ENCODE data around the gene ATF2. TPM values are rescaled to one million over a fixed set of nuclear protein-coding genes. Genes with fewer than 3 reads are reported as not detected.

Gene ATF2
- total and polyA plus RNA-seq, 4 experiments from 2014 or later, result 26.2 to 67.4 (median 53.1) TPM

- Histone ChIP-seq H3K36me3 (ENCODE audit: insufficient read depth, low read length) (no peaks in the 10 kb centered on the region), H3K27me3 (ENCODE audit: insufficient read depth, low read length) (no peaks in the 10 kb centered on the region), H3K27ac (ENCODE audit: low read depth, low read length) (no peak overlapping the region), H3K4me1 (ENCODE audit: insufficient read depth, low read length) (no peaks in the 10 kb centered on the region), H3K9me3 (ENCODE audit: control insufficient read depth in 1 of 2, low read length in 2 of 2) (no peaks in the 10 kb centered on the region), H3K4me3 (ENCODE audit: low read length in 2 of 2) (no peak overlapping the region)
- Mint-ChIP-seq H3K27ac (no peak overlapping the region), H3K27me3 (peaks cover 12 to 16% of the 10 kb centered on the region in 2 donors), H3K4me1 (peaks cover 0 to 4% (median 3%) of the 10 kb centered on the region in 4 donors), H3K36me3 (no peaks in the 10 kb centered on the region), H3K9me3 (peaks cover 0 to 8% (median 3%) of the 10 kb centered on the region in 8 donors), H3K4me3 (no peak overlapping the region)
- ChIA-PET CTCF (ENCODE audit: partially characterized antibody) (no interaction called here), POLR2A (ENCODE audit: partially characterized antibody) (no interaction called here)
- intact Hi-C loops (cut with micrococcal nuclease), result loop anchor here (10.0 kb wide), 1 partner anchor 154 kb away; no protein-coding TSS in a partner anchor
- DNase-seq, result no peak
Observed at GRCh38 chr2:175188761-175189160, 20.8 kb upstream of the ATF2 start.

- Histone ChIP-seq H3K4me3 (ENCODE audit: low read length in 2 of 2) (no peak overlapping the region), H3K9me3 (ENCODE audit: control insufficient read depth in 1 of 2, low read length in 2 of 2) (no peaks in the 10 kb centered on the region), H3K27me3 (ENCODE audit: insufficient read depth, low read length) (no peaks in the 10 kb centered on the region), H3K36me3 (ENCODE audit: insufficient read depth, low read length) (no peaks in the 10 kb centered on the region), H3K4me1 (ENCODE audit: insufficient read depth, low read length) (no peaks in the 10 kb centered on the region), H3K27ac (ENCODE audit: low read depth, low read length) (no peak overlapping the region)
- H3K9me3 Mint-ChIP-seq, result peaks cover 0 to 6% (median 3%) of the 10 kb centered on the region in 8 donors
- peaks cover 0 to under 1% (median 0%) of the 10 kb centered on the region in 4 donors for H3K4me1 Mint-ChIP-seq
- POLR2A ChIA-PET (ENCODE audit: partially characterized antibody), result no interaction called here
- CTCF ChIA-PET (ENCODE audit: partially characterized antibody), result interaction anchor here (0.6 to 1.4 kb wide), 2 partner anchors 60 to 77 kb away, joined by 3 to 4 read pairs; no protein-coding TSS in a partner anchor
- H3K4me3 Mint-ChIP-seq, result no peak overlapping the region
- peaks cover 8 to 15% of the 10 kb centered on the region in 2 donors for H3K27me3 Mint-ChIP-seq
- no peak overlapping the region for H3K27ac Mint-ChIP-seq
- intact Hi-C loops (cut with micrococcal nuclease), result loop anchor here (10.0 kb wide), 1 partner anchor 153 kb away; no protein-coding TSS in a partner anchor
- DNase-seq, result peak in 4 of 5 donors; percentile 15 to 38 (median 18)
- no peaks in the 10 kb centered on the region for H3K36me3 Mint-ChIP-seq
Observed at GRCh38 chr2:175187378-175187777, 19.4 kb upstream of the ATF2 start.

- Mint-ChIP-seq H3K27me3 (peaks cover 0 to 5% of the 10 kb centered on the region in 2 donors), H3K9me3 (peaks cover 0 to 6% (median 0%) of the 10 kb centered on the region in 8 donors), H3K4me1 (peaks cover 11 to 20% (median 16%) of the 10 kb centered on the region in 4 donors), H3K36me3 (peaks cover 14 to 15% of the 10 kb centered on the region in 2 donors), H3K4me3 (no peak overlapping the region), H3K27ac (no peak overlapping the region)
- Histone ChIP-seq H3K36me3 (ENCODE audit: insufficient read depth, low read length) (peaks cover 13% of the 10 kb centered on the region), H3K27me3 (ENCODE audit: insufficient read depth, low read length) (no peaks in the 10 kb centered on the region), H3K4me3 (ENCODE audit: low read length in 2 of 2) (no peak overlapping the region), H3K27ac (ENCODE audit: low read depth, low read length) (no peak overlapping the region), H3K4me1 (ENCODE audit: insufficient read depth, low read length) (peaks cover 21% of the 10 kb centered on the region), H3K9me3 (ENCODE audit: control insufficient read depth in 1 of 2, low read length in 2 of 2) (no peaks in the 10 kb centered on the region)
- POLR2A ChIA-PET (ENCODE audit: partially characterized antibody), result no interaction called here
- CTCF ChIA-PET (ENCODE audit: partially characterized antibody), result no interaction called here
- intact Hi-C loops (cut with micrococcal nuclease), result loop anchor here (10.0 kb wide), 1 partner anchor 149 kb away; no protein-coding TSS in a partner anchor
- no peak for DNase-seq
Observed at GRCh38 chr2:175183674-175184073, 15.7 kb upstream of the ATF2 start.

GRCh38 chr2:175181877-175182308 is 13.9 kb upstream of the ATF2 start:
- POLR2A ChIA-PET (ENCODE audit: partially characterized antibody), result interaction anchor here (6.2 kb wide), 1 partner anchor 13 kb away, joined by 48 read pairs; the partner anchor contains the start of gene ATF2
- Mint-ChIP-seq H3K36me3 (peaks cover 28 to 31% of the 10 kb centered on the region in 2 donors), H3K9me3 (peaks cover 0 to 6% (median 0%) of the 10 kb centered on the region in 8 donors), H3K4me1 (peaks cover 11 to 20% (median 17%) of the 10 kb centered on the region in 4 donors), H3K27me3 (peaks cover 0 to 2% of the 10 kb centered on the region in 2 donors), H3K27ac (peak overlapping the region; percentile 79 to 95 (median 92)), H3K4me3 (peak overlapping the region; percentile 80 to 95 (median 93))
- intact Hi-C loops (cut with micrococcal nuclease), result loop anchor here (1.0 to 10.0 kb wide), 3 partner anchors 14 to 147 kb away; partner anchors contain the start of gene ATF2
- DNase-seq, result no peak
- H3K4me3 ChIP-seq (ENCODE audit: low read length in 2 of 2), result peak overlapping the region; percentile 59 to 84
- H3K4me1 ChIP-seq (ENCODE audit: insufficient read depth, low read length), result peaks cover 25% of the 10 kb centered on the region
- H3K27me3 ChIP-seq (ENCODE audit: insufficient read depth, low read length), result no peaks in the 10 kb centered on the region
- peaks cover 27% of the 10 kb centered on the region for H3K36me3 ChIP-seq (ENCODE audit: insufficient read depth, low read length)
- H3K9me3 ChIP-seq (ENCODE audit: control insufficient read depth in 1 of 2, low read length in 2 of 2), result no peaks in the 10 kb centered on the region
- peak overlapping the region; percentile 83 for H3K27ac ChIP-seq (ENCODE audit: low read depth, low read length)
- CTCF ChIA-PET (ENCODE audit: partially characterized antibody), result interaction anchor here (1.0 to 2.7 kb wide), 2 partner anchors 11 to 14 kb away, joined by 3 to 11 read pairs; partner anchors contain the start of gene ATF2

GRCh38 chr2:175181104-175181876 is 13.3 kb upstream of the ATF2 start, which contains the start of gene ATP5MC3:
TSS of gene ATP5MC3 (minus strand) at chr2:175181710. CDS start at chr2:175181393, 317 bp downstream.
- Histone ChIP-seq H3K36me3 (ENCODE audit: insufficient read depth, low read length) (peaks cover 29% of the 10 kb centered on the region), H3K27ac (ENCODE audit: low read depth, low read length) (peak within 1 kb of the TSS; percentile 83), H3K27me3 (ENCODE audit: insufficient read depth, low read length) (no peaks in the 10 kb centered on the region), H3K4me1 (ENCODE audit: insufficient read depth, low read length) (peaks cover 25% of the 10 kb centered on the region), H3K4me3 (ENCODE audit: low read length in 2 of 2) (peak within 1 kb of the TSS; percentile 59 to 84), H3K9me3 (ENCODE audit: control insufficient read depth in 1 of 2, low read length in 2 of 2) (no peaks in the 10 kb centered on the region)
- CTCF ChIA-PET (ENCODE audit: partially characterized antibody), result interaction anchor here (2.7 kb wide), 1 partner anchor 13 kb away, joined by 11 read pairs; the partner anchor contains the start of gene ATF2
- Mint-ChIP-seq H3K27me3 (peaks cover 0 to 2% of the 10 kb centered on the region in 2 donors), H3K4me3 (peak within 1 kb of the TSS; percentile 80 to 95 (median 93)), H3K9me3 (peaks cover 0 to 6% (median 0%) of the 10 kb centered on the region in 8 donors), H3K36me3 (peaks cover 34 to 35% of the 10 kb centered on the region in 2 donors), H3K27ac (peak within 1 kb of the TSS; percentile 79 to 98 (median 95)), H3K4me1 (peaks cover 14 to 22% (median 18%) of the 10 kb centered on the region in 4 donors)
- peak; percentile 89 to 91 (median 90) for DNase-seq
- intact Hi-C loops (cut with micrococcal nuclease), result loop anchor here (1.0 to 10.0 kb wide), 3 partner anchors 13 to 146 kb away; partner anchors contain the start of gene ATF2
- POLR2A ChIA-PET (ENCODE audit: partially characterized antibody), result interaction anchor here (0.8 to 6.2 kb wide), 2 partner anchors 9 to 13 kb away, joined by 3 to 48 read pairs; partner anchors contain the start of gene ATF2

GRCh38 chr2:175180701-175181103 is 12.7 kb upstream of the ATF2 start:
- intact Hi-C loops (cut with micrococcal nuclease), result loop anchor here (1.0 to 10.0 kb wide), 3 partner anchors 12 to 146 kb away; partner anchors contain the start of gene ATF2
- no peaks in the 10 kb centered on the region for H3K9me3 ChIP-seq (ENCODE audit: control insufficient read depth in 1 of 2, low read length in 2 of 2)
- DNase-seq, result peak; percentile 42 to 62 (median 46)
- peaks cover 0 to 6% (median 0%) of the 10 kb centered on the region in 8 donors for H3K9me3 Mint-ChIP-seq
- peaks cover 38 to 39% of the 10 kb centered on the region in 2 donors for H3K36me3 Mint-ChIP-seq
- CTCF ChIA-PET (ENCODE audit: partially characterized antibody), result interaction anchor here (2.7 kb wide), 1 partner anchor 12 kb away, joined by 11 read pairs; the partner anchor contains the start of gene ATF2
- POLR2A ChIA-PET (ENCODE audit: partially characterized antibody), result interaction anchor here (0.8 to 6.2 kb wide), 2 partner anchors 9 to 12 kb away, joined by 3 to 48 read pairs; partner anchors contain the start of gene ATF2
- peak overlapping the region; percentile 83 for H3K27ac ChIP-seq (ENCODE audit: low read depth, low read length)
- H3K4me1 Mint-ChIP-seq, result peaks cover 14 to 25% (median 18%) of the 10 kb centered on the region in 4 donors
- H3K4me1 ChIP-seq (ENCODE audit: insufficient read depth, low read length), result peaks cover 25% of the 10 kb centered on the region
- H3K27ac Mint-ChIP-seq, result peak overlapping the region; percentile 79 to 98 (median 95)
- peaks cover 30% of the 10 kb centered on the region for H3K36me3 ChIP-seq (ENCODE audit: insufficient read depth, low read length)
- H3K27me3 ChIP-seq (ENCODE audit: insufficient read depth, low read length), result no peaks in the 10 kb centered on the region
- peak overlapping the region; percentile 80 to 95 (median 93) for H3K4me3 Mint-ChIP-seq
- H3K27me3 Mint-ChIP-seq, result peaks cover 0 to 2% of the 10 kb centered on the region in 2 donors
- H3K4me3 ChIP-seq (ENCODE audit: low read length in 2 of 2), result peak overlapping the region; percentile 59 to 84
